Measurements from ENCODE around the gene EPHB4.

The EPHB4 gene

DNA sequence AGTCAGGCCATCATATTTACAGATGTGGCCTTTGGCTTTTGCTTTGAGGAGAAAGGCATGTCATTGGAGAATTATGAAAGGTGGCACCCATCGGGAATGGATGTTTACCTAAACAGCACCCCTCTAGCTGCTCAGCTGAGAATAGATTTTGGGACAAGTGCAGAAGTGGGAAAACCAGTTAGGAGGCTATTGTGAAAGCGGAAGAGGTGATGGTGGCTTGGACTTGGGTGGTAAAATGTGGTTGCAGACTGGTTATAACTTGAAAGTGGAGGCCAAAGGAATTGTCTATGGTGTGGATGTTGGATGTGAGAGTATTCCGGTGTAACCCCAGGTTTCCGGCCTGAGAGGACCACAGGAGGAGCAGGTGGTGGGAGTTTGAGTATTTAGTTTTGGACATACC is 20.0 kb upstream of the EPHB4 start:
- Histone ChIP-seq H3K4me3 (ENCODE audit: low read depth in 1 of 2, low read length in 1 of 2) (no peak overlapping the region), H3K36me3 (no peaks in the 10 kb centered on the region), H3K27ac (no peak overlapping the region), H3K9me3 (no peaks in the 10 kb centered on the region), H3K27me3 (peaks cover 4% of the 10 kb centered on the region), H3K4me1 (ENCODE audit: control insufficient read depth in 1 of 2, insufficient read depth in 1 of 2, low read depth in 1 of 2, low read length in 1 of 2) (peaks cover 7 to 8% of the 10 kb centered on the region in 2 experiments)
- TF ChIP-seq, protein P1, sequence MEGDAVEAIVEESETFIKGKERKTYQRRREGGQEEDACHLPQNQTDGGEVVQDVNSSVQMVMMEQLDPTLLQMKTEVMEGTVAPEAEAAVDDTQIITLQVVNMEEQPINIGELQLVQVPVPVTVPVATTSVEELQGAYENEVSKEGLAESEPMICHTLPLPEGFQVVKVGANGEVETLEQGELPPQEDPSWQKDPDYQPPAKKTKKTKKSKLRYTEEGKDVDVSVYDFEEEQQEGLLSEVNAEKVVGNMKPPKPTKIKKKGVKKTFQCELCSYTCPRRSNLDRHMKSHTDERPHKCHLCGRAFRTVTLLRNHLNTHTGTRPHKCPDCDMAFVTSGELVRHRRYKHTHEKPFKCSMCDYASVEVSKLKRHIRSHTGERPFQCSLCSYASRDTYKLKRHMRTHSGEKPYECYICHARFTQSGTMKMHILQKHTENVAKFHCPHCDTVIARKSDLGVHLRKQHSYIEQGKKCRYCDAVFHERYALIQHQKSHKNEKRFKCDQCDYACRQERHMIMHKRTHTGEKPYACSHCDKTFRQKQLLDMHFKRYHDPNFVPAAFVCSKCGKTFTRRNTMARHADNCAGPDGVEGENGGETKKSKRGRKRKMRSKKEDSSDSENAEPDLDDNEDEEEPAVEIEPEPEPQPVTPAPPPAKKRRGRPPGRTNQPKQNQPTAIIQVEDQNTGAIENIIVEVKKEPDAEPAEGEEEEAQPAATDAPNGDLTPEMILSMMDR (IDR thresholded peaks at IDR 0.05), result no peak

DNA sequence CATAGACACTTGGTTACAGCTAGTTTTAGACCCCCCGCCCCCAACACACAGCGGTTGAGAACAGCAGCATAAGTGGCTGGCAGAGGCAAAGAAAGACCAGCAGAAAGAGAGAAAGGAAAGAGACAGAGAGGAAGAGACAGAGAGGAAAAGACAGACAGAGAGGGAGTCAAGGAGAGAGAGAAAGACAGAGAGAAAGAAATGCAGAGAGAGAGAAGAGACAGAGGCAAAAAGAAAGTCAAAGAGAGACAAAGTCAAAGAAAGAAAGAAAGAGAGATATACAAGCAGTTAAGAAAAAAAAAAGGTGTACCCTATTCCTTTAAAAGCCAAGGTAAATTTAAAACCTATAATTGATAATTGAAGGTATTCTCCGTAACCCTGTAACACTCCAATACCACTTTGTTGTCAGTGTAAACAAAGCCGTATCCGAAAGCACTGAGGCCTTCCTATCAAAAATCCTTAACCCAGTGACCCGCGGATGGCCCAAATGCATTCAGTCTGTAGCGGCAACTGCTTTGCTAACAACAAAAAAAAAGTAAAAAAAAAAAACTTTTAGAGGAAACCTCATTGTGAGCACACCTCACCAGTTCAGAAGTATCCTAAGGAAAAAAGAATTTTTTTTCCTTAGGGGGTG is 13.3 kb upstream of the EPHB4 start:
- TF ChIP-seq, protein P1 (IDR thresholded peaks at IDR 0.05), result no peak
- no peak overlapping the region for H3K4me3 ChIP-seq (ENCODE audit: low read depth in 1 of 2, low read length in 1 of 2)
- no peaks in the 10 kb centered on the region for H3K9me3 ChIP-seq
- H3K27me3 ChIP-seq, result no peaks in the 10 kb centered on the region
- no peaks in the 10 kb centered on the region for H3K36me3 ChIP-seq
- no peak overlapping the region for H3K27ac ChIP-seq
- H3K4me1 ChIP-seq (ENCODE audit: control insufficient read depth in 1 of 2, insufficient read depth in 1 of 2, low read depth in 1 of 2, low read length in 1 of 2), result peaks cover 9 to 10% of the 10 kb centered on the region in 2 experiments

- Histone ChIP-seq H3K27me3 (peaks cover 3% of the 10 kb centered on the region), H3K27ac (no peak overlapping the region), H3K4me1 (ENCODE audit: control insufficient read depth in 1 of 2, insufficient read depth in 1 of 2, low read depth in 1 of 2, low read length in 1 of 2) (peaks cover 9 to 10% of the 10 kb centered on the region in 2 experiments), H3K4me3 (ENCODE audit: low read depth in 1 of 2, low read length in 1 of 2) (no peak overlapping the region), H3K9me3 (no peaks in the 10 kb centered on the region), H3K36me3 (no peaks in the 10 kb centered on the region)
- TF ChIP-seq, protein P1 (IDR thresholded peaks at IDR 0.05), result no peak
These were observed 12.0 kb upstream of the EPHB4 start for GRCh38 chr7:100839361-100839760.

DNA sequence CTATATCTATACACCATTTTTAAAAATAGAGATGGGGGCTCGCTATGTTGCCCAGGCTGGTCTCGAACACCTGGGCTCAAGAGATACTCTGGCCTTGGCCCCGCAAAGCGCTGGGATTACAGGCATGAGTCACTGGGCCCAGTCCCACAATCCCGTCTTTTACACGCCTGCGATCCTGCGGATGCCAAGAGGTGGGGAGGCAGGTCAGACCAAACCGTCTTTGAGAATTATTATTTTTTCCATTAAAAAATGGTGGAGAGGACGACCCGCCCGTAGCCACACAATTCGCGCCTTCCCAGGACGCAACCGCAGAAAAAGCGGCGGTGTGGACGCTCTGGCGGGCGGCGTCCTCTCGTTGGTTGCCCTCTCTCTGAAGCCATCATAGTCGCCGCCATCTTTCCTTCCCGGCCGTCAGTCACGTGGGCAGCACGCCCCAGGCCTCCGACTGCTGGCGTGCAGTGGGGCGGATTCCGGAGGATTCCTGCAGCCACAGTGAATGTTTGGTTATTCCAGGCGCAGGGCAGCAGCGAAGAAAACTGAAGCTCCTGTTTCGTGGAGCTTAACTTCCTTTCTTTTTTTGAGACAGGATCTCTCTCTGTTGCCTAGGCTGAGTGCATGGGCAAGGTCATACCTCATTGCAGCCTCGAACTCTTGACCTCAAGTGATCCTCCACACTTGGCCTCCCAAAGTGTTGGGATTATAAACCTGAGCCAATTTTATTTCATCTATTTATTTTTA is 9.9 kb upstream of the EPHB4 start:
- Histone ChIP-seq H3K36me3 (no peaks in the 10 kb centered on the region), H3K4me1 (ENCODE audit: control insufficient read depth in 1 of 2, insufficient read depth in 1 of 2, low read depth in 1 of 2, low read length in 1 of 2) (peaks cover 9 to 10% of the 10 kb centered on the region in 2 experiments), H3K27me3 (peaks cover 21% of the 10 kb centered on the region), H3K9me3 (no peaks in the 10 kb centered on the region), H3K27ac (peak overlapping the region; percentile 29), H3K4me3 (ENCODE audit: low read depth in 1 of 2, low read length in 1 of 2) (peak overlapping the region; percentile 63 to 66)
- TF ChIP-seq, protein P1 (IDR thresholded peaks at IDR 0.05), result no peak

- H3K36me3 ChIP-seq, result no peaks in the 10 kb centered on the region
- H3K27ac ChIP-seq, result no peak overlapping the region
- peak overlapping the region; percentile 63 to 66 for H3K4me3 ChIP-seq (ENCODE audit: low read depth in 1 of 2, low read length in 1 of 2)
- TF ChIP-seq, protein P1 (IDR thresholded peaks at IDR 0.05), result no peak
- peaks cover 26% of the 10 kb centered on the region for H3K27me3 ChIP-seq
- H3K9me3 ChIP-seq, result no peaks in the 10 kb centered on the region
- H3K4me1 ChIP-seq (ENCODE audit: control insufficient read depth in 1 of 2, insufficient read depth in 1 of 2, low read depth in 1 of 2, low read length in 1 of 2), result peaks cover 9 to 10% of the 10 kb centered on the region in 2 experiments
These were observed 9.4 kb upstream of the EPHB4 start for GRCh38 chr7:100836812-100837098.

Data from neutrophil (primary cell).